ENCODE measurements around the gene MCC.
"Not testable (repeated sequence)": the region's sequence is repeated elsewhere in the genome, so short reads cannot be mapped to it uniquely, and the experiment has no call there.

MCC gene

DNA sequence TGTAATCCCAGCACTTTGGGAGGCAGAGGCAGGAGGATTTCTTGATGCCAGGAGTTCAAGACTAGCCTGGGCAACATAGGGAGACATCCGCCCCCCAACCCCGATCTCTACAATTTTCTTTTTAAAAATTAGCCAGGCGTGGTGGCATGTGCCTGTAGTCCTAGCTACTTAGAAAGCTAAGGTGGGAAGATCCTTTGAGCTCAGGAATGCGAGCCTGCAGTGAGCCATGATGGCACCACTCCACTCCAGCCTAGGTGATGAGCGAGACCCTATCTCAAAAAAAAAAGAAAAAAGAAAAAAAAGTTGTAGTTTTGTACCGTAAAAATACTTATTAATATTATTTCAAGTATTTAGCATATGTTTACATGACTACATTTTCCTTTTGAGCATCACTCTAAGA, 82.7 kb downstream of the MCC start:
- DNase-seq: no peak

GRCh38 chr5:113404269-113404668, 84.0 kb downstream of the MCC start:
- no peak for DNase-seq

GRCh38 chr5:113397986-113398385, 90.3 kb downstream of the MCC start:
- not testable (repeated sequence) for DNase-seq

DNA sequence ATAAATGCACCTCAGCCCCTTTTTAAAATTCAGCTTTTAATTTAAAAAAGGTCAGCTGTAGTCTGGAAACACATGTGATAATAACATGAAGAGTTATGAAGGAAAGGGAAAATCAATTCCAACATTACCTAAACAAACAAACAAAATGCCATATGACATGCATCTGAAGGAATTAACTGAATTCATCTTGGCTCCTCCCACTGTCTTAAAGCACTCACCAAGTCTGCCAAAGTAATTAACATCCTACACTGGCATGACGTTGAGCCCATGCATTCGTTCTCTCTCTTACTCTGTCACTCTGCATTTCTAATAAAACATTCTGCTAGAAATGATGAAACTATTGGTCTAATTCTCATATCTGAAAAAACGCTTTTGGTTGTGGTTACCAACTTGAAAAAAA, 91.2 kb downstream of the MCC start:
- DNase-seq: no peak

DNA sequence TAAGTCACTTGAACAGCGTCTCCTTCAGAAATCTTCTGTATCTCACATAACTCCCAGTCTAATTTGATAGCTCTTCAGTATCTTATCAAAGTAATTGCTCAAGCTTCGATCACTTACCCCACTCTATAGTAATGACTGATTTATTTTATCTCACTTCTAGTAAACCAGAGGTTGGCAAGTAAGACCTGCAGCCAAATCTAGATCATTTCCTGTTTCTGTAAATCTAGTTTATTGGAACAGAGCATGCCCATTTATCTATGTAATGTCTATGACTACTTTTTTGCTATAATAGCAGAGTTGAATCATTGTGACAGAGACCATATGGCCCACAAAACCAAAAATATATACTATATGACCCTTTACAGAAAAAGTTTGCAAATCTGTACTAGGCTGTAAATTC, 93.6 kb downstream of the MCC start:
- DNase-seq: no peak

DNA sequence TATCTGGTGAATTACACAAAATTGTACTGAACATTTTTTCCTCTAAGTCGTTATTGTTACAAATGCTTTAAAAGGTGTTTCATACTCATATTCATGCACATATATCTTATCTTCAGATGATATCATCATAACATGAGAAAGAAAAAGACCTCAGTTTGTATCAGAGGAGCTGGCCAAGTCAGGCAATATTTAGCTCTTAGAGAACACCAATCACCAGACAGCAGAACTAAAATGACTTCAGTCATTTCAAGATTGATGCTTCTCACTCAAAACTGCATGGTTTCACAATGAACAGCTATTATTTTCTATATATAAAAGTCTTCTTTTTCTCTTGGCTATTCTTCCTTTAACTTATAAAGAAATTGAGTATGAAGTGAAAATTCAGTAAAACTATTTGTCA, 98.0 kb downstream of the MCC start:
- no peak for DNase-seq

GRCh38 chr5:113389116-113389515, 99.1 kb downstream of the MCC start:
- DNase-seq: no peak

- no peak for DNase-seq
Measured at GRCh38 chr5:113387844-113388243, 100.4 kb downstream of the MCC start.

DNA sequence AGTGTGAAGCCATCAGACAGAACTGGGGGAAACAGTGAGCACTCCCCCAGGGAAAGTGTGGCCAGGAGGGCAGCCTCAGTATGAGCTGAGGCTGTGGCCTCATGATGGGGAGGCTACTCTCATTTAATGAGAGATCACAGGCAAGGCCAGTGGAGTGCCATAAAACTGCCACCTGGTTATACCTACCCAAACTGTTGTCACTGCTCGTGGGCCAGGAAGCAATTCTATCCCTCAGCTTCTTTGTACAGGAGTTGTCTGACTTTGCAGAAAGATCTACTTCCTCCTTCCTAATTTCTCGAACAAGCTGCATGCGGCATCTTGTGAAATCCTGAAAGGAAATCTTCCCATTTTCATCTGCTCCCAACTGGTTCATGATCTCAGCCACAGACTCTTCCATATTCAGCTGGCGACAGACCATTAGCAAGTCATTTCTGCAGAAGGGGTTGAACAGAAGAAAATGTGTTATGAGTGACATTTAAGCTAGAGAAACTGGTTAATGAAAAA, 103.4 kb downstream of the MCC start:
- no peak for DNase-seq

- no peak for DNase-seq
Measured at GRCh38 chr5:113382731-113383130, 105.5 kb downstream of the MCC start.

- no peak for DNase-seq
Measured at GRCh38 chr5:113381791-113382190, 106.5 kb downstream of the MCC start.

DNA sequence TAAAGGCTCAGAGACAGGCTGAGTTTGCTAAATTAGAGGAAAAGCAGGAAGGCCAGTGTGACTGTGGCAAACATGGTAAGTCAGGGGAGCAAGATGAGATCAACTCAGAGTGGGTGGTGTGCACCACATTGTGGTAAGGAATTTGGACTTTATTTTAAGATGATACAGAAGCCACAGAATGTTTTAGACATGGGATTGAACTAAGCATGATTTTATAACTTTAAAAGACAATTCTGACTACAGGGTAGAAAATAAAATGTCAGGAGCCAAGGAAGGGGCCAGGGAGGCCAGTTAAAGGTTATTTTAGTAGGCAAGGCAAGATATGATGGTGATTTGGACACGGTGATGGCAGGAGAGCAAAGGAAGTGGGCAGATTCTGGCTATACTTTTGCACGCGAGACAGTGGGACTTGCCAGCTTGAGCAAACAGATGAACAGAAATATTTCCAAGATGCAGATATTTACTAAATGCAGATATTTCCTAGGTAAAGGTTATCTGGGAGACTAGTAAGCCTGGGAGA, 107.4 kb downstream of the MCC start:
- no peak for DNase-seq

DNA sequence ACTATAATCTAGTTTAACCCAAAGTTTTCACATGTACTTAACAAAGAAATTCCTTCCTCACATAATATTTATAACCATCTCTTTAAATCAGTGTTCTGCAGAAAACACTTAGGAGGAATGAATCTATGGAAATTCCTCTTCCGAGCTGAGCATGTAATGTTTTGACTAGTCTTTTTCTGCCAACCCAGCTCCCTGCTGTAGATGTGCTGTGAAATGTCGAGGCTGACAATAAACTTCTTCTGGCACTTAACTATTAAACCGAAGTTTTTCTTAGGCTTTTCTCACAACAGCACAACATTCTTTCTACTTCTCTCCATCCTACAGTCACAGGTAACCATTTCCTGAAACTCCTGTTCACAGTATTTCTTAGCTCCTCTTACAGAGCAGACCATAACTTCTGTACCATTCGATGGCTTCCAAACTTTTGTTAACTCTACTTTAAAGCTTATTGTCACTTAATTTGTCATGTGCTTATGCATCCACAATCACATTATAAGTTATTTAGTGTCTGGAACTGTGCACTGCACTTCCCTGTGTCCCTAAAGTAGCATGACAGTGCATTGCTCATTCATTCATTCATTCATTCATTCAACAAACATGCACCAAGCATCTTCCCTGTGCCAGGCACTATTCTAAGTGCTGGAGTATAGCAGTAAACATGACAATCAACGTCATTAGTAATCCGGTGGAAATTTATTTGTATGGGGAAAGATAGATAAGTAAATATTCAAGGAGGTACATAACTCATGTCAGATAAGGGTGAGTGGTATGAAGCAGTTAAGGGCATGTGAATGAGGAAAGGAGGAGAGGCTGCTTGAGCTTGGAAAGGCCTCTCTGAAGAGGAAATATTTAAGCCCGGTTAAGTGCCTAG, 108.1 kb downstream of the MCC start:
- DNase-seq: no peak

DNA sequence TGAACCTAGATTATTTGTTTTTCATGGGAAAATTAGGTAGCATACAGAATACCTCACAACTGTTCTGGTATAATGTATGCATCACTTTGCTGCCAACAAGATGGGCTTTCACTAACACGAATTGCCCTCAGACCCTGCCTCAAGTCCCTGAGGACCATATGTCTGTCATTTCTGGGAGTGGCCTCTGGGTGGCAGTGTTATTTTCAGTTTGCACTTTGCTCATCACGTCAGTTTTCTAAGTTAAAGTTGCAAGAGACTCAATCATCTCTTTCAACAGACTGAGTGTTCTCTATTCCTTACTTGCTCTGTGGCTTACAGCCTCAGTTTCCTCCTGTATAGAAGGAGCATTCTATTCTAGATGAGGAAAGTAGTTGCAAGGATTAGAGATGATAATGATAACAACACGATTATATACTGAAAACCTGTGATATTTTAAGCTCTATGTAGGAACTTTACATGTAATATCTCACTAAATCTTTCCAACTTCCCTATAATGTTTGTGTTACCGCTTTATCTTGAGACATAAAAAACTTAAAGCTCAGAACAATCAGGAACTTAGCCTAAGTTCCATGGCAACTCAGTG, 109.2 kb downstream of the MCC start:
- peak; percentile 60 to 74 for DNase-seq

GRCh38 chr5:113378514-113378913, 109.7 kb downstream of the MCC start:
- no peak for DNase-seq

DNA sequence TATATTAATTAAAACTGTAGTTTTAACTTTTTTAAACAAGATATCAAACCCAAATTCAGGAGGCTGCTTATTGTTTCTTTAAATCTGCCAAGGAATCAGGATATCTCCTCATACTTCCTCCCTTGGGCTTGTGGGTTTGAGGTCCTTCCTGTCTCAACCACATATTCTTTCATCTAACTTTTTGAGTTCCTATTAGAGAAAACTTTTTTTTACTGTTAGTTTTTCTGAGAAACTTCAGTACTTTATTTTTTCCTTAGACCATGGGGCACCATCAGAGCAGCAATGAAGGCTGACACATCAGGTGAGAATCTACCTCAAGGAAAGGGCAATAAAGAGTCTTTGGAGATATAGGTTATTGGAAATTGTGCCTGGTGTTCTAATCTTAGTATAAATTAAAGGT, 110.2 kb downstream of the MCC start:
- DNase-seq: no peak

GRCh38 chr5:113376640-113377039, 111.6 kb downstream of the MCC start:
- no peak for DNase-seq

DNA sequence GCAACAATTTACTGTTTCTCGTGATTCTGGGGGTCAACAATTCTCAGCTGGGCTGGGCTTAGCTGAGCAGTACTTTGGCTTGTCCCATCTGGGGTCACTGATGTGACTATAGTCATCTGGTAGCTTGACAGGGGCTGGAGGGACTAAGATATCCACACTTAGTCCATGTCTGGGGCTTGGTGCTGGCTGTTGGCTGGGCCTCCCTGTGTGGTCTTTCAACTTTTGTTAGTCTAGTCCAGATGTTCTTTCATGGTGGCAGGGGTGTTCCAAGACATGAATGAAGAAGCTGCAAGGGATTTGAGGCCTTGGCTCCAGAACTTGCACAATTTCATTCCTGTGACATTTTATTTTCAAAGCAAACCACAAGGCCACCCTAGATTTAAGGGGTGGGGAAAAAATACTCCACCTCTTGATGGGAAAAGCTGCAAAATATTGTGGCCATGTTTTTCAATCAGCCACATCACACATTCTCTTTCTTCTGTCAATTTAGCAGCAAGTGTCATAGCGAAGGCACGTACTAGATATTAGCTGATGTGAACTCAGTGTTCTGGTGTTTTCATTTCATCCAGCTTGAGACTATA, 112.7 kb downstream of the MCC start:
- no peak for DNase-seq

GRCh38 chr5:113373426-113373825, 114.8 kb downstream of the MCC start:
- no peak for DNase-seq

- no peak for DNase-seq
Measured at GRCh38 chr5:113371721-113372196, 116.5 kb downstream of the MCC start.

DNA sequence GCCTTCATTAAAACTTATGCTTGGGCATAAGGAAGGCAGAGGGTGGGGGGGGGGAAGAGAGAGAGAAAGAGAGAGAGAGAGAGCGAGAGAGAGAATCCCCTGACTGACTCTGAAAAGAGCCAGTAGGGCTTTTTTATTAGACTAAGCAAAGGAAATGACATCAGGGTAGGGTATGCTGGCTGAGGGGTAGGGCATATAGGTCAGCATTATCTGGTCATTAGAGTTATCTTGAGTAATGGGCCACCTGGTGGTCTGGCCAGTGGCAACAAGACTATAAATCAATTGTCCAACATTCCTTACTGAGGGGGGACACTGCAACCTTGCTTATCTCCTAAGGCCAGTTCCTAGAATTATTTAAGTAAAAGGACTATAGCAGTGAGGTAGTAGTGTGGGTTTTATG, 120.7 kb downstream of the MCC start:
- no peak for DNase-seq

DNA sequence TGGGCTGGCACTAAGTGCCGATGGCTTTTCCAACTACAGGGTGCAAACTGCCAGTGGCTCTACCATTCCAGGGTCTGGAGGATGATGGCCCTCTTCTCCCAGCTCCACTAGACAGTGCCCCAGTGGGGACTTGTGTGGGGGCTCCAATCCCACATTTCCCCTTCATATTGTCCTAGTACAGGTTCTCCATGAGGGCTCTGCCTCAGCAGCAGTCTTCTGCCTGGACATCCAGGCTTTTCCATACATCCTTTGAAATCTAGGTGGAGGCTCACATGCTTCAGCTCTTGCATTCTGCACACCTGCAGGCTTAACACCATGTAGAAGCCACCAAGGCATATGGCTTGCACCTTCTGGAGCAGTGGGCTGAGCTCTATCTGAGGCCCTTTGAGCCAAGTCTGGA, 123.8 kb downstream of the MCC start:
- no peak for DNase-seq

DNA sequence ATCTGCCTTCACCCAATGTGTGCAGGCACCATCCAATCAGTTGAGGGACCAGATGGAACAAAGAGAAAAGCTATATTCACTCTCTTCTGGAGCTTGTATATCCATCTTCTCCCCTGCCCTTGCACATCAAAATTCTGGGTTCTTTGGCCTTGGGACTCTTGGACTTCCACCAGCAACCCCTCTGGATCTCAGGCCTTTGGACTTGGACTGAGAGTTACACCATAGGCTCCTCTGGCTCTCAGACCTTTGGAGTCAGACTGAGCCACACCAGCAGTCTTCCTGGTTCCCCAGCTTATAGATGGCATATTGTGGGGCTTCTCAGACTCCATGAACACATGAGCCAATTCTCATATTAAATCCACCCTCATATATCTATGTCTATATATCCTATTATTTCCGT, 126.6 kb downstream of the MCC start:
- no peak for DNase-seq

DNA sequence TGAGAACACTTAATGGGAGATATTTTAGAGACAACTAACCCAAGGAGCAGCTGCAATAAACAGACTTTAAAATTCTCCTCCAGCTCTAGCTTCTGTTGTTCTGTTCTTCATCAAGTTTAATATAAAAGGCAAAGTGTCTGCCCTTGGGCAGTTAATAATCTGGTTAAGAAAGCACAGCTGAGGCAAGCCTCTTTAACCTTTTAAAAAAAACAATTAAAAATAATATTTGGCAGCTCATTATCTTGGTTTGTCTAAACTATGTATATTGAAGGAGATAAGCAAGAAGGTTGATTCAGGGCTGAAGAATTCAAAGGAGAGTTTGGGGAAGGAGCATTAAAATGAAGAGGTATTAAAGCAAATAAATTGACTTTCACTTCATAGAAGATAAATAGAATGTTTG, 128.8 kb downstream of the MCC start:
- DNase-seq: no peak

All from activated CD4-positive, alpha-beta T cell treated with anti-CD3 and anti-CD28 coated beads, Interleukin-2, amount 50 U/mL, for 48 hours (primary cell).